H1 (cell line): Measurements from ENCODE around the gene ISLR2. TPM values are rescaled to one million over a fixed set of nuclear protein-coding genes. Genes with fewer than 3 reads are reported as not detected.

Experiments used
- BCL11A ChIP-seq, 2 experiments: IDR thresholded peaks; one replicate each; pipeline ENCODE4 v1.6.1; 2011; ENCODE audit warnings: low read depth in 2 of 2, low read length in 2 of 2, mild to moderate bottlenecking in 2 of 2
- EZH2 ChIP-seq: fragments of 200-600 bp; sonication (generic); IDR thresholded peaks from 2 replicates; pipeline ENCODE4 v1.7.1; 2012; ENCODE audit warnings: low read depth, mild to moderate bottlenecking, moderate library complexity, low read length, inconsistent platforms; ENCODE audit not compliant: severe bottlenecking
- GABPA ChIP-seq: IDR thresholded peaks from 2 replicates; pipeline ENCODE4 v1.6.1; 2011; ENCODE audit warnings: mild to moderate bottlenecking, low read length, moderate library complexity, borderline replicate concordance; ENCODE audit not compliant: insufficient read depth
- SP1 ChIP-seq: IDR thresholded peaks from 2 replicates; pipeline ENCODE4 v1.6.1; 2011; ENCODE audit warnings: low read depth, low read length
- polyA plus RNA-seq, 7 experiments: library from polyadenylated mRNA; depleted of rRNA in 3 of 7; stranded (reverse) in 5 of 7; unstranded in 2 of 7; fragments of >200 nt in 5 of 7; fragments of 200-250 nt in 2 of 7; gene quantifications; 1 replicate in 5 of 7; 2 replicates in 1 of 7; 4 replicates in 1 of 7; pipeline versions ENCODE4 v1.2.1 to v1.2.3, GENCODE V29; 2011 to 2013; ENCODE audit warnings: missing spikeins in 2 of 7, mixed read lengths in 2 of 7
- total RNA-seq: library from RNA; stranded (reverse); fragmentation: NEBNext Ultra II Directional; extraction: Animal tissue kit (Norgen Biotek cat#: 25700); gene quantifications from 2 replicates; pipeline ENCODE4 v1.2.1, GENCODE V29; 2021
- TF ChIP-seq, protein P1 (sequence below): fragments of 300-600 bp; sonication (generic); IDR thresholded peaks from 2 replicates; pipeline ENCODE4 v1.7.1; 2012; ENCODE audit warnings: low read length, moderate library complexity, mild to moderate bottlenecking, inconsistent platforms; ENCODE audit not compliant: insufficient replicate concordance

ISLR2 gene
- total and polyA plus RNA-seq, 2 of the 8 experiments (the other 6 are each of a cell fraction or from before 2014, with no cell fraction given): 0.47 to 0.58 TPM

- TF ChIP-seq EZH2: no peak
- TF ChIP-seq BCL11A (IDR thresholded peaks at IDR 0.05; ENCODE audit: low read depth in 2 of 2, low read length in 2 of 2): no peak
- TF ChIP-seq GABPA: no peak
- TF ChIP-seq, protein P1, sequence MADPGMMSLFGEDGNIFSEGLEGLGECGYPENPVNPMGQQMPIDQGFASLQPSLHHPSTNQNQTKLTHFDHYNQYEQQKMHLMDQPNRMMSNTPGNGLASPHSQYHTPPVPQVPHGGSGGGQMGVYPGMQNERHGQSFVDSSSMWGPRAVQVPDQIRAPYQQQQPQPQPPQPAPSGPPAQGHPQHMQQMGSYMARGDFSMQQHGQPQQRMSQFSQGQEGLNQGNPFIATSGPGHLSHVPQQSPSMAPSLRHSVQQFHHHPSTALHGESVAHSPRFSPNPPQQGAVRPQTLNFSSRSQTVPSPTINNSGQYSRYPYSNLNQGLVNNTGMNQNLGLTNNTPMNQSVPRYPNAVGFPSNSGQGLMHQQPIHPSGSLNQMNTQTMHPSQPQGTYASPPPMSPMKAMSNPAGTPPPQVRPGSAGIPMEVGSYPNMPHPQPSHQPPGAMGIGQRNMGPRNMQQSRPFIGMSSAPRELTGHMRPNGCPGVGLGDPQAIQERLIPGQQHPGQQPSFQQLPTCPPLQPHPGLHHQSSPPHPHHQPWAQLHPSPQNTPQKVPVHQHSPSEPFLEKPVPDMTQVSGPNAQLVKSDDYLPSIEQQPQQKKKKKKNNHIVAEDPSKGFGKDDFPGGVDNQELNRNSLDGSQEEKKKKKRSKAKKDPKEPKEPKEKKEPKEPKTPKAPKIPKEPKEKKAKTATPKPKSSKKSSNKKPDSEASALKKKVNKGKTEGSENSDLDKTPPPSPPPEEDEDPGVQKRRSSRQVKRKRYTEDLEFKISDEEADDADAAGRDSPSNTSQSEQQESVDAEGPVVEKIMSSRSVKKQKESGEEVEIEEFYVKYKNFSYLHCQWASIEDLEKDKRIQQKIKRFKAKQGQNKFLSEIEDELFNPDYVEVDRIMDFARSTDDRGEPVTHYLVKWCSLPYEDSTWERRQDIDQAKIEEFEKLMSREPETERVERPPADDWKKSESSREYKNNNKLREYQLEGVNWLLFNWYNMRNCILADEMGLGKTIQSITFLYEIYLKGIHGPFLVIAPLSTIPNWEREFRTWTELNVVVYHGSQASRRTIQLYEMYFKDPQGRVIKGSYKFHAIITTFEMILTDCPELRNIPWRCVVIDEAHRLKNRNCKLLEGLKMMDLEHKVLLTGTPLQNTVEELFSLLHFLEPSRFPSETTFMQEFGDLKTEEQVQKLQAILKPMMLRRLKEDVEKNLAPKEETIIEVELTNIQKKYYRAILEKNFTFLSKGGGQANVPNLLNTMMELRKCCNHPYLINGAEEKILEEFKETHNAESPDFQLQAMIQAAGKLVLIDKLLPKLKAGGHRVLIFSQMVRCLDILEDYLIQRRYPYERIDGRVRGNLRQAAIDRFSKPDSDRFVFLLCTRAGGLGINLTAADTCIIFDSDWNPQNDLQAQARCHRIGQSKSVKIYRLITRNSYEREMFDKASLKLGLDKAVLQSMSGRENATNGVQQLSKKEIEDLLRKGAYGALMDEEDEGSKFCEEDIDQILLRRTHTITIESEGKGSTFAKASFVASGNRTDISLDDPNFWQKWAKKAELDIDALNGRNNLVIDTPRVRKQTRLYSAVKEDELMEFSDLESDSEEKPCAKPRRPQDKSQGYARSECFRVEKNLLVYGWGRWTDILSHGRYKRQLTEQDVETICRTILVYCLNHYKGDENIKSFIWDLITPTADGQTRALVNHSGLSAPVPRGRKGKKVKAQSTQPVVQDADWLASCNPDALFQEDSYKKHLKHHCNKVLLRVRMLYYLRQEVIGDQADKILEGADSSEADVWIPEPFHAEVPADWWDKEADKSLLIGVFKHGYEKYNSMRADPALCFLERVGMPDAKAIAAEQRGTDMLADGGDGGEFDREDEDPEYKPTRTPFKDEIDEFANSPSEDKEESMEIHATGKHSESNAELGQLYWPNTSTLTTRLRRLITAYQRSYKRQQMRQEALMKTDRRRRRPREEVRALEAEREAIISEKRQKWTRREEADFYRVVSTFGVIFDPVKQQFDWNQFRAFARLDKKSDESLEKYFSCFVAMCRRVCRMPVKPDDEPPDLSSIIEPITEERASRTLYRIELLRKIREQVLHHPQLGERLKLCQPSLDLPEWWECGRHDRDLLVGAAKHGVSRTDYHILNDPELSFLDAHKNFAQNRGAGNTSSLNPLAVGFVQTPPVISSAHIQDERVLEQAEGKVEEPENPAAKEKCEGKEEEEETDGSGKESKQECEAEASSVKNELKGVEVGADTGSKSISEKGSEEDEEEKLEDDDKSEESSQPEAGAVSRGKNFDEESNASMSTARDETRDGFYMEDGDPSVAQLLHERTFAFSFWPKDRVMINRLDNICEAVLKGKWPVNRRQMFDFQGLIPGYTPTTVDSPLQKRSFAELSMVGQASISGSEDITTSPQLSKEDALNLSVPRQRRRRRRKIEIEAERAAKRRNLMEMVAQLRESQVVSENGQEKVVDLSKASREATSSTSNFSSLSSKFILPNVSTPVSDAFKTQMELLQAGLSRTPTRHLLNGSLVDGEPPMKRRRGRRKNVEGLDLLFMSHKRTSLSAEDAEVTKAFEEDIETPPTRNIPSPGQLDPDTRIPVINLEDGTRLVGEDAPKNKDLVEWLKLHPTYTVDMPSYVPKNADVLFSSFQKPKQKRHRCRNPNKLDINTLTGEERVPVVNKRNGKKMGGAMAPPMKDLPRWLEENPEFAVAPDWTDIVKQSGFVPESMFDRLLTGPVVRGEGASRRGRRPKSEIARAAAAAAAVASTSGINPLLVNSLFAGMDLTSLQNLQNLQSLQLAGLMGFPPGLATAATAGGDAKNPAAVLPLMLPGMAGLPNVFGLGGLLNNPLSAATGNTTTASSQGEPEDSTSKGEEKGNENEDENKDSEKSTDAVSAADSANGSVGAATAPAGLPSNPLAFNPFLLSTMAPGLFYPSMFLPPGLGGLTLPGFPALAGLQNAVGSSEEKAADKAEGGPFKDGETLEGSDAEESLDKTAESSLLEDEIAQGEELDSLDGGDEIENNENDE: no peak
- TF ChIP-seq SP1: no peak
These were observed 38.3 kb downstream of the ISLR2 start (continued) for GRCh38 chr15:74168711-74169126.
